Ovary (tissue), 9 donors: ENCODE measurements around the gene ACP7. TPM values are rescaled to one million over a fixed set of nuclear protein-coding genes. Genes with fewer than 3 reads are reported as not detected.

ENCODE experiments used
- DNase-seq, 5 donors: peaks; one replicate each; pipeline ENCODE4 v3.0.0-alpha.2; 2019 to 2020
- H3K27ac ChIP-seq, 2 donors: fragments of 200-600 bp; one replicate each; pipeline versions ENCODE4 v1.5.1 to v1.8.0; 2019 to 2022
- H3K27me3 ChIP-seq: fragments of 200-600 bp; one replicate; pipeline ENCODE4 v1.8.0; 2022
- H3K36me3 ChIP-seq: fragments of 200-600 bp; sonication (generic); one replicate; pipeline ENCODE4 v1.5.1; 2019
- H3K4me1 ChIP-seq: one replicate; pipeline ENCODE4 v1.8.1; 2013; ENCODE audit warnings: mild to moderate bottlenecking, moderate library complexity; ENCODE audit not compliant: insufficient read depth
- H3K4me3 ChIP-seq: fragments of 200-600 bp; sonication (generic); one replicate; pipeline ENCODE4 v1.5.1; 2017
- H3K9me3 ChIP-seq, 2 donors: fragments of 200-600 bp in 1 of 2; sonication (generic) in 1 of 2; one replicate each; pipeline versions ENCODE4 v1.5.1 to v1.8.1; 2013 to 2019; ENCODE audit warnings: mild to moderate bottlenecking in 1 of 2, moderate library complexity in 1 of 2
- CTCF ChIP-seq, 3 donors: fragments of 450-650 bp in 2 of 3; fragments of 200-600 bp in 1 of 3; IDR thresholded peaks; one replicate each; pipeline versions ENCODE4 v1.5.1 to v1.8.0; 2016 to 2022; ENCODE audit warnings: antibody characterized with exemption in 3 of 3, mild to moderate bottlenecking in 1 of 3
- EP300 ChIP-seq: sonication (generic); formaldehyde crosslinking; IDR thresholded peaks from one replicate; pipeline ENCODE4 v1.6.1; 2017; ENCODE audit warnings: antibody characterized with exemption
- POLR2A ChIP-seq: fragments of 450-650 bp; IDR thresholded peaks from one replicate; pipeline ENCODE4 v1.6.1; 2017; ENCODE audit warnings: antibody characterized with exemption, mild to moderate bottlenecking, moderate library complexity
- WGBS, 3 donors: extraction: QIAGEN DNeasy Blood & Tissue Kit in 1 of 3; methylation state at CpG; one replicate each; pipeline versions ENCODE4 v1.1.5 to v1.1.7; 2013 to 2017; 5-methylcytosine and 5-hydroxymethylcytosine counted together
- intact Hi-C, 4 donors: fragments of 100-400 bp; cut with DNase I; formaldehyde crosslinking; loops; one replicate each; pipeline versions ENCODE4 v1.11.0 to v1.15.1; 2022 to 2023
- polyA plus RNA-seq, 2 donors: library from polyadenylated mRNA; stranded (reverse); fragments of 200-250 nt in 1 of 2; fragments of 350-450 nt in 1 of 2; fragmentation: Illumina TruSeq in 1 of 2; extraction: RNeasy Lipid Tissue Mini Kit (QIAGEN cat#74804) in 1 of 2; gene quantifications; one replicate each; pipeline ENCODE4 v1.2.3, GENCODE V29; 2013 to 2014
- total RNA-seq, 7 donors: library from RNA; depleted of rRNA in 2 of 7; stranded (reverse); fragments of >200 nt in 2 of 7; fragmentation: NEBNext Ultra II Directional in 3 of 7; extraction: Animal tissue kit (Norgen Biotek cat#: 25700) in 3 of 7; gene quantifications; one replicate each; pipeline versions ENCODE4 v1.1.0 to v1.2.4, GENCODE V29; 2016 to 2023
- donor health status: DM: no; HTN: no; CAD: no; lungs with moderate emphysema.
- donor health status: DM: no; HTN: no; CAD: no.
- donor health status: Bipolar disorder and iron deficiency.
- donor health status: DM: yes; HTN: yes; CAD: no.
- donor health status: DM: no; HTN: no; CAD: no.
- donor health status: DM: yes; HTN: yes; CAD: no.

ACP7 gene
- total and polyA plus RNA-seq, 9 donors: not detected

DNA sequence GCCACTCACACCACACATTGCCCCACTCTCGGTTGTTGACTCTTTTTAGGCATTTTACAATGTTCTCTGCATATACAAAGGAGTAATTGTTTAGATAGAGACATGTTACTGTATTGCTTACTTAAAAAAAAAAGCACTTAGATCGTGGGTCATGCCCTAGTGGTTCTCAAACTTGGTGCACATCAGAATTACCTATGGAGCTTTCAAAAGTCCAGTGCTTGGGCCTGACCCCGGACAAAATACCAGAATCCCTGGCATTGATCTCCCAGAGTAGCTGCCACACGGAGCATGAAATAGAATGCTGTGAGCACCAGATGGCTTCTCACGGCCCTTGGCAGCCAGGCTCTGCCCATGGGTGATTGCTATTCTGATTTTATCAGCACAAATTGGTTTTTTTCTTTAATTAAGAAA lies 20.0 kb downstream of the ACP7 start:
- H3K4me3 ChIP-seq: no peak overlapping the region
- H3K27me3 ChIP-seq: no peaks in the 10 kb centered on the region
- no peak overlapping the region for H3K27ac ChIP-seq
- H3K36me3 ChIP-seq: no peaks in the 10 kb centered on the region
- TF ChIP-seq EP300 (no peak), POLR2A (no peak), CTCF (IDR thresholded peaks at IDR 0.05) (no peak)
- WGBS, 3 donors: 72 to 78% (median 73%) methylated on average over 5 of the region's 5 CpGs
- H3K9me3 ChIP-seq: no peaks in the 10 kb centered on the region
- intact Hi-C loops: no loop called here
- H3K4me1 ChIP-seq: no peaks in the 10 kb centered on the region
- no peak for DNase-seq

DNA sequence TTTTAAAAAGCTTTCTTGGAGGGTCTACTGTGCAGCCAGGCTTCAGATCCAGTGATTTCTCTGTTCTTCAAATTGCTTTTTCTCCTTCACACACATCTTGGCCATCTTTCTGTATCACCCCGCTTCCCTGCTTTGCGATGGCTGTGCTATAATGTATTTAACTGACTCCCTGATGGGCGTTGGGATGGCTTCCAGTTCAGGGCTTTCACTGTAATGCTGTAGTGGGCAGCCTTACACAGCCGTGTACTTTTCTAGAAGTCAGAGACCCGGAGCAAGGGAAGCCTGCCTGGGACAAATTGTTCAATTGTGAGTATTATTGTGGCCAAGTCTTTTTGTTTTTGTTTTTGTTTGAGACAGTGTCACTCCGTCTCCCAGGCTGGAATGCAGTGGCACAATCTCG lies 22.0 kb downstream of the ACP7 start:
- H3K27me3 ChIP-seq: no peaks in the 10 kb centered on the region

GRCh38 chr19:39109641-39110040 lies 25.5 kb downstream of the ACP7 start:
- Histone ChIP-seq H3K4me3 (no peak overlapping the region), H3K27me3 (no peaks in the 10 kb centered on the region), H3K27ac (no peak overlapping the region), H3K4me1 (no peaks in the 10 kb centered on the region), H3K9me3 (no peaks in the 10 kb centered on the region), H3K36me3 (no peaks in the 10 kb centered on the region)
- no peak for DNase-seq
- intact Hi-C loops: loop anchor here in 2 of 4 donors (2.0 to 10.0 kb wide), 2 partner anchors 217 to 425 kb away; partner anchors contain the start of gene EID2B (in 1 of the 2)
- TF ChIP-seq CTCF (IDR thresholded peaks at IDR 0.05) (no peak), POLR2A (no peak), EP300 (no peak)

More for the DNA sequence above, 22.0 kb downstream of the ACP7 start:
- Histone ChIP-seq H3K27ac (no peak overlapping the region), H3K36me3 (no peaks in the 10 kb centered on the region), H3K9me3 (no peaks in the 10 kb centered on the region), H3K4me1 (no peaks in the 10 kb centered on the region), H3K4me3 (no peak overlapping the region)
- TF ChIP-seq EP300 (no peak), CTCF (IDR thresholded peaks at IDR 0.05) (no peak), POLR2A (no peak)
- DNase-seq: no peak
- intact Hi-C loops: no loop called here
- WGBS, 3 donors: 36 to 49% (median 38%) methylated on average over 7 of the region's 7 CpGs

DNA sequence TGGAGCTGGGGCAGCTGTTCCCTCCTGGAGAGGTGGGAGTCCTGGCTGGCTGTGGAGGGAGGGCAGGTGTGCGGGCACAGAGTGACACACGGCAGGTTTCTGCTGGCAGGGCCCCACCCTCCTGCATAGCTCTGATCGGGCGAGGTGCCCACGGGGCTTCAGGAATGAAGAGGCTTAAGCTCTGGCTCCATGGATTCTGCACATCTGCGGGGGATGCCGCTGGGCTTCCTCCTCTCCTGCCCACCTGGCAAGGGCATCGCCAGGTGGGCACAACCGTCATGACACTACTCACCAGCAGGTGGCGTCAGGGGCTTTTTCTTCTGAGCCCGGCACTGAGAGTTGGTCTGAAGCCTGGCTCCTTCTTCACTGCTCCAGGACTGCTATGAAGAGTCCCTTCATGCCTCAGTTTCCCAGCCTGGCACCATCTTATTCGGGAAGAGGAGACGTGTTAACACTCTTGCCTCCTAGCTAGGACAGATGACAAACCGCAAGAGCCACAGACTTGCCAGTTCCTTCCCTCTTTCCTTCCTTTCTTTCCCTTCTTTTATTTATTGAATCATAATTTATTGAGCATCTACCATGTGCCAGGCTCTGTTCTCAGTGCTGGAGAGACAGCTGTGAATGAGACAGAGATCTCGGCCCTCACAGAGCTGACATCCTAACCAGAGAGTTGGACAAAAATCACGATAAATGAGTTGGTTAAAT lies 26.2 kb downstream of the ACP7 start:
- WGBS, 3 donors: 18 to 26% (median 24%) methylated on average over 16 of the region's 16 CpGs
- TF ChIP-seq POLR2A (no peak), CTCF (IDR thresholded peaks at IDR 0.05) (peak; percentile 24 to 52 (median 40))
- H3K4me1 ChIP-seq: no peaks in the 10 kb centered on the region
- peak in 4 of 5 donors; percentile 32 to 61 (median 54) for DNase-seq
- no peaks in the 10 kb centered on the region for H3K36me3 ChIP-seq
- no peaks in the 10 kb centered on the region for H3K27me3 ChIP-seq
- no peaks in the 10 kb centered on the region for H3K9me3 ChIP-seq
- H3K4me3 ChIP-seq: no peak overlapping the region
- H3K27ac ChIP-seq: no peak overlapping the region
- intact Hi-C loops: loop anchor here in 2 of 4 donors (2.0 to 10.0 kb wide), 2 partner anchors 216 to 424 kb away; partner anchors contain the start of gene EID2B (in 1 of the 2)
